ENCODE results near the gene FRYL.

- TF ChIP-seq PLRG1 (conservative IDR thresholded peaks at IDR 0.05): no peak
- no peak for TF ChIP-seq MEF2D (CRISPR knock-in tag; IDR thresholded peaks at IDR 0.05)
- no peak for TF ChIP-seq JUNB (CRISPR knock-in tag; IDR thresholded peaks at IDR 0.05; ENCODE audit: borderline replicate concordance)
- TF ChIP-seq HMGXB4 (CRISPR knock-in tag; IDR thresholded peaks at IDR 0.05; ENCODE audit: borderline replicate concordance in 1 of 2, low read depth in 1 of 2): no peak
- TF ChIP-seq BHLHE40 (IDR thresholded peaks at IDR 0.05; ENCODE audit: low read length): no peak
- TF ChIP-seq ZNF274 (CRISPR knock-in tag; IDR thresholded peaks at IDR 0.05): no peak
- TF ChIP-seq RBM22 (optimal IDR thresholded peaks at IDR 0.05; ENCODE audit: low read length): no peak
These were observed 92.6 kb downstream of the FRYL start for GRCh38 chr4:48687313-48688051.

All from HepG2 (cell line).